Measurements from ENCODE around the gene UBD. TPM values are rescaled to one million over a fixed set of nuclear protein-coding genes. Genes with fewer than 3 reads are reported as not detected.

UBD gene
- total RNA-seq, 2 experiments from 2014 or later: 0.38 to 0.40 TPM

GRCh38 chr6:29584821-29585220 lies 25.3 kb upstream of the UBD start, which contains the start of gene OR2H2:
OR2H2 (plus strand) TSS chr6:29585121; CDS start chr6:29587945, 2,824 bp downstream.
- Mint-ChIP-seq H3K4me3 (no peak within 1 kb of the TSS), H3K27me3 (peaks cover 35% of the 10 kb centered on the region), H3K27ac (no peak within 1 kb of the TSS), H3K4me1 (no peaks in the 10 kb centered on the region), H3K36me3 (ENCODE audit: low read depth) (no peaks in the 10 kb centered on the region), H3K9me3 (no peaks in the 10 kb centered on the region)
- CTCF ChIA-PET: no interaction called here
- POLR2A ChIA-PET: no interaction called here
- no peak for DNase-seq

GRCh38 chr6:29577544-29577943 lies 18.0 kb upstream of the UBD start:
- peaks cover 29% of the 10 kb centered on the region for H3K27me3 Mint-ChIP-seq
- H3K4me1 Mint-ChIP-seq: no peaks in the 10 kb centered on the region
- no peaks in the 10 kb centered on the region for H3K36me3 Mint-ChIP-seq (ENCODE audit: low read depth)
- no peak overlapping the region for H3K4me3 Mint-ChIP-seq
- no peak overlapping the region for H3K27ac Mint-ChIP-seq
- no peaks in the 10 kb centered on the region for H3K9me3 Mint-ChIP-seq
- ChIA-PET POLR2A (no interaction called here), CTCF (interaction anchor here (1.4 kb wide), 1 partner anchor 11 kb away, joined by 4 read pairs; no protein-coding TSS in a partner anchor)
- DNase-seq: no peak

GRCh38 chr6:29576056-29576455 lies 16.5 kb upstream of the UBD start:
- H3K27ac Mint-ChIP-seq: no peak overlapping the region
- no peaks in the 10 kb centered on the region for H3K9me3 Mint-ChIP-seq
- ChIA-PET CTCF (no interaction called here), POLR2A (no interaction called here)
- peaks cover 33% of the 10 kb centered on the region for H3K27me3 Mint-ChIP-seq
- H3K4me3 Mint-ChIP-seq: no peak overlapping the region
- H3K4me1 Mint-ChIP-seq: no peaks in the 10 kb centered on the region
- no peaks in the 10 kb centered on the region for H3K36me3 Mint-ChIP-seq (ENCODE audit: low read depth)
- no peak for DNase-seq

- ChIA-PET CTCF (no interaction called here), POLR2A (no interaction called here)
- H3K9me3 Mint-ChIP-seq: no peaks in the 10 kb centered on the region
- H3K4me1 Mint-ChIP-seq: peaks cover 6% of the 10 kb centered on the region
- H3K4me3 Mint-ChIP-seq: no peak overlapping the region
- DNase-seq: no peak
- no peak overlapping the region for H3K27ac Mint-ChIP-seq
- no peaks in the 10 kb centered on the region for H3K36me3 Mint-ChIP-seq (ENCODE audit: low read depth)
- peaks cover 19% of the 10 kb centered on the region for H3K27me3 Mint-ChIP-seq
Measured at GRCh38 chr6:29567991-29568390, 8.5 kb upstream of the UBD start.

- no peak for DNase-seq
- Mint-ChIP-seq H3K27me3 (peaks cover 23% of the 10 kb centered on the region), H3K4me1 (peaks cover 6% of the 10 kb centered on the region), H3K27ac (no peak overlapping the region), H3K4me3 (no peak overlapping the region), H3K9me3 (no peaks in the 10 kb centered on the region), H3K36me3 (ENCODE audit: low read depth) (no peaks in the 10 kb centered on the region)
- POLR2A ChIA-PET: no interaction called here
- CTCF ChIA-PET: no interaction called here
Measured at GRCh38 chr6:29567541-29567940, 8.0 kb upstream of the UBD start.

- Mint-ChIP-seq H3K4me3 (no peak overlapping the region), H3K4me1 (peaks cover 6% of the 10 kb centered on the region), H3K27ac (no peak overlapping the region), H3K36me3 (ENCODE audit: low read depth) (no peaks in the 10 kb centered on the region), H3K27me3 (peaks cover 19% of the 10 kb centered on the region), H3K9me3 (no peaks in the 10 kb centered on the region)
- no peak for DNase-seq
- POLR2A ChIA-PET: no interaction called here
- CTCF ChIA-PET: no interaction called here
Measured at GRCh38 chr6:29566856-29567255, 7.3 kb upstream of the UBD start.

GRCh38 chr6:29564875-29565274 lies 5.3 kb upstream of the UBD start:
- Mint-ChIP-seq H3K4me1 (peaks cover 7% of the 10 kb centered on the region), H3K9me3 (no peaks in the 10 kb centered on the region), H3K27me3 (peaks cover 27% of the 10 kb centered on the region), H3K36me3 (ENCODE audit: low read depth) (no peaks in the 10 kb centered on the region), H3K27ac (no peak overlapping the region), H3K4me3 (no peak overlapping the region)
- CTCF ChIA-PET: no interaction called here
- no peak for DNase-seq
- POLR2A ChIA-PET: no interaction called here

- Mint-ChIP-seq H3K4me3 (no peak overlapping the region), H3K27me3 (peaks cover 29% of the 10 kb centered on the region), H3K36me3 (ENCODE audit: low read depth) (no peaks in the 10 kb centered on the region), H3K4me1 (peaks cover 7% of the 10 kb centered on the region), H3K27ac (no peak overlapping the region), H3K9me3 (no peaks in the 10 kb centered on the region)
- no peak for DNase-seq
- ChIA-PET CTCF (no interaction called here), POLR2A (no interaction called here)
Measured at GRCh38 chr6:29563435-29563965, 4.0 kb upstream of the UBD start.

- H3K27me3 Mint-ChIP-seq: peaks cover 33% of the 10 kb centered on the region
- DNase-seq: no peak
Measured at GRCh38 chr6:29561606-29562181, 2.2 kb upstream of the UBD start.

GRCh38 chr6:29561091-29561490 lies 1.6 kb upstream of the UBD start:
- DNase-seq: no peak
- Mint-ChIP-seq H3K4me1 (peaks cover 7% of the 10 kb centered on the region), H3K27ac (no peak overlapping the region), H3K27me3 (peaks cover 36% of the 10 kb centered on the region), H3K4me3 (no peak overlapping the region), H3K9me3 (no peaks in the 10 kb centered on the region), H3K36me3 (ENCODE audit: low read depth) (no peaks in the 10 kb centered on the region)
- POLR2A ChIA-PET: no interaction called here
- CTCF ChIA-PET: no interaction called here

More at GRCh38 chr6:29561606-29562181, 2.2 kb upstream of the UBD start:
- H3K27ac Mint-ChIP-seq: no peak overlapping the region
- H3K36me3 Mint-ChIP-seq (ENCODE audit: low read depth): no peaks in the 10 kb centered on the region
- CTCF ChIA-PET: no interaction called here
- peaks cover 7% of the 10 kb centered on the region for H3K4me1 Mint-ChIP-seq
- H3K9me3 Mint-ChIP-seq: no peaks in the 10 kb centered on the region
- POLR2A ChIA-PET: no interaction called here
- no peak overlapping the region for H3K4me3 Mint-ChIP-seq

GRCh38 chr6:29558439-29559079 lies 973 bp downstream of the UBD start:
- POLR2A ChIA-PET: no interaction called here
- peaks cover 60% of the 10 kb centered on the region for H3K27me3 Mint-ChIP-seq

GRCh38 chr6:29557320-29557719 lies 2.2 kb downstream of the UBD start:
- H3K4me1 Mint-ChIP-seq: peaks cover 16% of the 10 kb centered on the region
- H3K27ac Mint-ChIP-seq: no peak overlapping the region
- H3K9me3 Mint-ChIP-seq: no peaks in the 10 kb centered on the region
- peaks cover 57% of the 10 kb centered on the region for H3K27me3 Mint-ChIP-seq
- DNase-seq: no peak
- no peak overlapping the region for H3K4me3 Mint-ChIP-seq
- H3K36me3 Mint-ChIP-seq (ENCODE audit: low read depth): no peaks in the 10 kb centered on the region
- CTCF ChIA-PET: no interaction called here
- POLR2A ChIA-PET: no interaction called here

More at GRCh38 chr6:29558439-29559079, 973 bp downstream of the UBD start:
- Mint-ChIP-seq H3K36me3 (ENCODE audit: low read depth) (no peaks in the 10 kb centered on the region), H3K27ac (no peak overlapping the region), H3K4me3 (no peak overlapping the region), H3K4me1 (peaks cover 12% of the 10 kb centered on the region), H3K9me3 (no peaks in the 10 kb centered on the region)
- CTCF ChIA-PET: no interaction called here
- DNase-seq: no peak

GRCh38 chr6:29554764-29555163 lies 4.8 kb downstream of the UBD start:
- no peak for DNase-seq
- peaks cover 52% of the 10 kb centered on the region for H3K27me3 Mint-ChIP-seq
- no peak overlapping the region for H3K4me3 Mint-ChIP-seq
- H3K9me3 Mint-ChIP-seq: no peaks in the 10 kb centered on the region
- POLR2A ChIA-PET: no interaction called here
- H3K36me3 Mint-ChIP-seq (ENCODE audit: low read depth): no peaks in the 10 kb centered on the region
- CTCF ChIA-PET: no interaction called here
- H3K4me1 Mint-ChIP-seq: peaks cover 14% of the 10 kb centered on the region
- H3K27ac Mint-ChIP-seq: no peak overlapping the region

Measured in activated CD4-positive, alpha-beta memory T cell treated with anti-CD3 and anti-CD28 coated beads, Interleukin-2, amount 10 ng/mL, durations not matched to agents 7 days and 5 days (primary cell).